NCI-H2029 (cell line): ENCODE measurements around the gene P3H2.

Experiments
- DNase-seq: peaks from one replicate; lab custom pipeline; 2025; lab: John Stamatoyannopoulos, UW

P3H2 gene

DNA sequence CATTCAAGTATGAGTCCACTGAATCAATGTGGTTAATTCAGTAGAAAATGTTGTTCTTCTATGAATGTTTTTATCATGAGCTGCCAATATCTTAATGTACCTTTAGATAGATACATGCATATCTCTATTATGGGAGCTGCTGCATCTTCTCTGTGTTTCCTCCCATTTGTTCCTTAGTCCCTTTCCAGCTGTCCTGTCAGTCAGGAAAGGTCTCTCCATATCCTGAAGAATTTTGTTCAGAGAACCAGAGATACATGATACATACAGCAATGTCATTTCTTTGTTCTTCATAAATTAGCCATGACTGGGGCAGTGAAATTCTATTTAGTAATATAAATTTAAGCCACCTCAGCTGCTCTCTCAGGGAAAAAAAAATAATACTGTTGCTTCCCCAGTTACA, 103.7 kb downstream of the P3H2 start:
- no peak for DNase-seq

DNA sequence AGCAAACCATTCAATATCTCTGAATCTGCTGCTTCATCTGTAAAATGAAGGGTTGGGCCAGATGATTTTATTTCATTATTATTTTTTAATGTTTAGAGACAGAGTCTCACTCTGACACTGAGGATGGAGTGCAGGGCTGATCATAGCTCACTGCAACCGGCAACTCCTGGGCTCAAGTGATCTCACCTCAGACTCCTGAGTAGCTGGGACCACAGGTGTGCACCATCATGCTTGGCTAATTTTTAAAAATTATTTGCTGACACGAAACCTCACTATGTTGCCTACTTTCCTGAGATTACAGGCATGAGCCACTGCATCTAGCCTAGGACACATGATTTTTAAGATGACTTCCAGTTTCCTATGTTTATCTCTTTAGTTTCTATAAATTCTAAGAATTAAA, 105.8 kb downstream of the P3H2 start:
- no peak for DNase-seq

DNA sequence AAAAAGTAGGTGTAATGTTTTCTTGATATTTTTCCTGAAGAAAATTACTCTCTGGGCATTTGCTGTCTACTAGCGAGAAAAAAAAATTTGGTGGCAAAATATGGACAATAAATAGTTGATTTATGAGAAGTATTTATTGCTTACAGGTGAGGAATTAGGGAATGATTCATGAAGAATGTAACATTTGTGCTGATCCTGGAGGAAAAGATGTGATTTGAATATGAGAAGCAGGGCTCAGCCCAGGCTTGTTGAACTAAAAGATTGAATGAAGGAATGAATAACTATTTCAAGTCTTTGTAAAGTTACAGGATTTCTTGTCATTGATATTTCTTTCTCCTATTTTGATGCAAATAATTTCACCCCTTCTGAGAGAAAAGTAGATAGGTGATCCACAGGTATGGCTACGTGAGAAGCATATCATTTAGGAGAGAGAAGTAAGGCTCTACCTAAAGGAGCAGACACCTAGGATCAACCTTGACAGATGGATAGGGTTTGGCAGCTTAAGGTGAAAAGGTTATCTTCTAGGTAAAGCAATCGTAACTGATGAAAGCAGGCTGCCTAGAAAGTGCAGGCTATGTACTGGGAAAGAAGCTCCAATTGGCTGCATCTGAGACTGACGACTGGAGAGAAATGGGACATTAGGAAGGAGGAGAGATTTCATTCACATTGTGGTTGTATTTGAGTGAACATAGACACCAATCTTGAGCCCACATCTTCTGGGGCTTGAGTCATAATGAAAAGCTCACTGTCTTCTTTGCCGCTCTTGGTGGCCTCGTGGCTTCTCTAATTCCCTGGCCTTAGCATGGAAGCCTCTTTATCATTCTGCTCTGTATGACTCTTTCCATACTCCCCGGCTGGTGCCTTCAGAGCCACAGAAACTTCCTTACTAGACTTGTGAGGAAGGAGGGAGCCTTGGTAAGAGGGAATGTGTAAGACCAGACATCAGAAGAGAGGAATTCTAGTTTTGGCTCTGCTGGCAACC, 106.5 kb downstream of the P3H2 start:
- no peak for DNase-seq

DNA sequence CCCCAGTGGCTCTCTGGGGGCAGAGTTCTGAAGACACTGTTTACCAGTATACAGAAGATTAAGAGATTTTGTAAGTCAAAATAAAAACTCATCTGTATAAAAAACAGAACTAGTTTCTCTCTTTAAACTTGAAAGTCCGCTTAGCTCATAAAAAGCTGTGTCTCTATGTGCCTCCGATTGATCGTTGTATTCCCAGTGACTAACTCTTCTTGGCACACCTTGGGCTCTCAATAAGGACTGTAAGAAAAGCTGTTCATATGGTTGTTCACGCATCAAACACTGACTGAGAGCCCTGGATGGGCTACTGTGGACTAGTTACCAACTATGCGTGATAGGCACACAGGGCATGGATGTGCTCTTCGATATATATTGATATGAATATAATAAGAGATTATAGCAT, 107.9 kb downstream of the P3H2 start:
- no peak for DNase-seq

DNA sequence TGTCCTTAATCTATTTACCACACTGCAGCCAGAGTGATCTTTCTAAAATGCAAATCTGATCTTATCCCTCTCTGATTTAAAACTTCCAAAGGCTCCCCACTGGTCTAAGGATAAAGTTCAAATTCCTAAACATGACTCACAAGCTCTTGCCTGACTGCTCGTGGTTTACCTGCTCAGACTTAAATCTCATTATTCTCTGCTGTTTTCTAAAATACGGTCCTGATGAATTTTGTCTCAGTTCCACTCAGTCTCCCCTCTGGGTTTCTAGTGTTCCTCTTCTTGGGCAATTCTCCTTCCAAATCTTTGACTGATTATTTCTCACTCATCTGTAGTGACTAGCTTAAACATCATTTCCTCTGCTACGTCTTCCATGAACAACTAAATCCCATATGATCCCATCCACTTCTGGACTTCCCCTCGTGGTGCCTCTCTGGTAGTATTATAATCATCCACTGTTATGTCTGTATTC, 108.3 kb downstream of the P3H2 start:
- DNase-seq = no peak

DNA sequence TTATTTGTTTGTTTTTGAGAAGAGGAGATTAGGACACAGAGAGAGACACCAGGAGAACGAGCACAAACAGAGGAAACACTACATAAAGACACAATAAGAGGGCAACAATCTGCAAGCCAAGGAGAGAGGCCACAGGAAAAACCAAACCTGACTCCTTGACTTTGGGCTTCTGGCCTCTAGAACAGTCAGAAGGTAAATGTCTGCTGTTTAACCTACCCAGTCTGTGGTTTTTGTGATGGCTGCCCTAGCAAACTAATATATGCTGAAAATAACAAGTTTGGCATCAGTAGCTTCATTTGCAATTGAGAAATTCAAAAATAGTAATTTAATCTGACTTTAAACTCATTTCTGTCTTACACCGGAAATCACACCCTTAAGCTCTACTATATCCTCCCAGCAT, 110.2 kb downstream of the P3H2 start:
- DNase-seq = no peak

DNA sequence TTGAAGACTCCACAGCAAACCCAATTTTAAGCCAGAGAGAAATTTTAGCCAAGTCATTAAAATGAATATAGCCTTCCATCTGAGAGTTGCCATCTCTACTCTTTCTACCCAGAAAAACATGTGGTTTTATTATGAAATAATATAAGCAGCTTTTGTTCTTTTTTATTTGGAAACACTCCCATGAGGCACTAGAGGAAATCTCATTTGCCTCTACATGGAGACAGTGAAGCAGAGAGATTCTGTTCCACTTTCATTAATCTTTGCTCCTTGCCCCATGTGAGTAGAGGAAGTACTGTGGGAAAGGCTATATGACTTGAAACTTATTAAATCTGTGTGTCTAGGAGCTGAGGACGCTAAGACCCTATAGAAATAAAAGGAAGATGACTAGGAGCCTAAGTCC, 111.1 kb downstream of the P3H2 start:
- DNase-seq = no peak

DNA sequence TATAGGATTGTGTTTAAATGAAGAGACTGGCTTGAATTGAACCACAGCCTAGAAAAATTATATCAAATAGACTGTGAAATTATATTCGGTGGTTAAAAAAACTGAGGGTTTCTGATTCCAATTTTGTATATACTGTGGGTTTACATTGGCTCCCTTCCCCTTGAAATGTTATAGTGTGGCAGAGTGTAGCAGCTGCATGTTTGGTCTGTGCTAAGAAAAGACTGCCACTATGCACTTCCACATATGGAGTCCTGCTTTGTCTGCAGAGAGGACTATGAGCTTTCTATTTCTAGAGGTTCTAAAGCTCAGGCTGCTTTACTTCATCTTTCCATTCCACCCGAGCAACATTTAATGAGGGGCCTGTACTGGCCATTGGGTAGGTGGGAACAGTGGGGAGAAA, 112.3 kb downstream of the P3H2 start:
- no peak for DNase-seq

DNA sequence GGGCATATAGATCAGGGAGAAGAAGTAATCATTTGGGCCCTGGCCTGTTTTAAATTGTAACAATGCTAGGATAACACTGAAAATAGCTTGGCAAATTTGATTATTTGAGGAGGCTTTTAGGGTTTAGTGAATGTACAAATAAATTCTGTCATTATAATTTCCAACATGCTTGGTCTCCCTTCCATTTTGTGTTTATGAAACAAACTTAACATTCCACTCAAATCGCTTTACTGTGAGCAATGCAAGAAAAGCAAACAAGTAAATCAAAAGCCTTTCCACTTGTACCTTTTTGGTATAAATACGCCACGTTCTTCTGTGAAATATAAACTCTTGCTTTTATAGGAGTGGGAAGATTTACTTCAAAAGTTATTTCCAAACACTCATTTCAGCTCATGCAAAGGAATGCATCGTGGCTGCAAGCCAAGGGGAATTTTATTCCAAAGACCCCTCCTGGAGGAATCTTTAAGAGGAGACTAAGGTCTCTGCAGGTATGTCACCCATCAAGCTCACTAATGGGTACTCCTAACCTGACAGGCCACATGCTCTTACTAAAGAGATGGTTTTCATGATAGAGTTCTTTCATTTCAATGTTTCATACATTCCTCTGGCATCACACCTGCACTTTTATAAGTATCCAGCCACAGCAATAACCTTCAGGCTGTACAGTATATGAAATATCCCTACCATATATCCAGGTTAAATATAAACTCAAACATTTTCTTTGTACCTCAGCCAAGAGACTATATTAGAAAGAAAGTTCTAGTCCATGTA, 115.2 kb downstream of the P3H2 start:
- no peak for DNase-seq

DNA sequence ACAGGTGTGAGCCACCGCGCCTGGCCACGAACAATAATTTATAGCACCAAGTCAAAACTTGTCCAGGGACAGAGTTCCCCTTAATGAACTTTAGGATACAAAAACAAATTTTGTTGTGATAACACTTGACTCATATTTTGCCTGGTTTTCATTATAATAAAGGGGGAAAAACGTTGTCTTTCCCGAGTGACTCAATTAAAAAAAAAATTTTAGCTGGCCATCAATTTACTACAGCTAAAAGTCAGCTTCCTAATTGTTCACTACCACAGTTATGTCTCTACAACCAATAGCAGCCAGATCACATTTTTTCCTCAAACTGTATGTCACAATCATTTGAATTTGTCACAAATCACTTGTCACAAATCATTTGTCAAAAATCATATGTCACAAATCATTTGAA, 116.0 kb downstream of the P3H2 start:
- no peak for DNase-seq

DNA sequence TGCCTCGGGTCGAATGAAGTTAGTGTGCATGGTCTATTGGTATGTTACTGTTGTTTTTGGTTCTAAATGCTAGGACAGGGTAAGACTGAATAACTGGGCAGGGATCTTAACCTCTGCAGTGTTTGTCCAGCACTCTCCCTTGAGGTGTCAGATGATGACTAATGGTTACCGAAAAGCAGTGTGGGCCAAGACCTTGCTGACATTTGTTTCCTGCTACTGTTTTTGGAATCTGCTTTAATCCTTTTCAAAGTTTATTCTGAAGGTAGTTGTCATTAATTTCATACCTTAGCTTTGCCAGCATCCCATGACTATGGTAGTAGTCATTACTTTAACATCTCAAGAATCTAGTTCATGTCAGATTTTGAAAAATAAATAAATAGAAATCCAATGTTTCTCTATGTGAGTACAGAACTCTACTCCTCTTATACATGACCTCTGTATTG, 117.0 kb downstream of the P3H2 start:
- no peak for DNase-seq

DNA sequence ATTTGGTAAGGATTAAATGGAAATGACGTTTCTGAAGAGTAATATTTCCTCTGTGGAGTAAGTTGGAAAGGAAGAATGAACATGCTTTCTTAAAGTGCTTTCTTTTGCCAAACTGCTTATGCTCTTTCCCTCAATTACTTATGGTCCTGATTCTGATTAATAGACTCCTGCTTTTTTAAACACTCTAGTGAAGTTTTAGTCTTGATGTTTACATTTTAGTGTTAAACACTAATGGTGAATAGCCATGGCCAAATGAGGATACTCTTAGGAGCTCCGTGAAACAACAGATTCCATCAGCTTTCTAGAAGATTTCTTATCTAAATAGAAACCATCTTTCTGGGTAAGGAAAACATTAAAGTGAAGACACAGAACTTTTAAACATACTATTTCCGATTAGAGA, 117.6 kb downstream of the P3H2 start:
- DNase-seq = no peak

DNA sequence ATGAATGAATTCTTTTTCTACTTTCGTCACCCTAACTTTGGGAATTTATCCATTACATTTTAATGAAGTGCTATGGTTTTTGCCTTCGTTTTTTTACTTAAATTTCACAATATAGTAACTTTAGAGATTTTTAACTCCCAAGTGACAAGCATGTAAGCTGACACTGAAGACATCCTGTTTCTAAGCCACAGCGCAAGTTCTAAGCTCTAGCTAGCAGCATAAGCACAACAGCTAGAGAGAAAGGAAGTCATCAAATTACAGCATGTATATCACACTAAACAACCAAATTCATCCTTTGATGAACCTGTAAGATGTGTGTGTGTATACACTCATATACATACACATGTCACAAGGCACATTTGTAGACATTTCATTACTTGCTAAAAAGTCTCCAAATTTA, 119.3 kb downstream of the P3H2 start:
- DNase-seq = no peak

DNA sequence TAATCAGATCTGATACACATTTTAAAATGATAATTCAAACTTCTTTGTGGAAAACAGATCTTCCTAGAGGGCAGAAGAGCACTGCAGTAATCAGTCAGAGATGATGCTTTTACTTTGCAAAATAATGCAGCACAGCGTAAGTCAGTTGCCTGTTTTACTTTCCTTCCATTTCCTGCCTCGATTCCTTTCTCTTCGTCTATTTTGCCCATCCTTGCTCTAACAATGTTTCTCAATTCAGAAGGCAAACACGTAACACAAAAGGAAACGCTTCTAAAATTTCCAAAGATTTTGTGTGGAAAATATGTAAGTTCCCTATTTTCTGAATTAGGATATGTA, 119.9 kb downstream of the P3H2 start:
- DNase-seq = no peak

DNA sequence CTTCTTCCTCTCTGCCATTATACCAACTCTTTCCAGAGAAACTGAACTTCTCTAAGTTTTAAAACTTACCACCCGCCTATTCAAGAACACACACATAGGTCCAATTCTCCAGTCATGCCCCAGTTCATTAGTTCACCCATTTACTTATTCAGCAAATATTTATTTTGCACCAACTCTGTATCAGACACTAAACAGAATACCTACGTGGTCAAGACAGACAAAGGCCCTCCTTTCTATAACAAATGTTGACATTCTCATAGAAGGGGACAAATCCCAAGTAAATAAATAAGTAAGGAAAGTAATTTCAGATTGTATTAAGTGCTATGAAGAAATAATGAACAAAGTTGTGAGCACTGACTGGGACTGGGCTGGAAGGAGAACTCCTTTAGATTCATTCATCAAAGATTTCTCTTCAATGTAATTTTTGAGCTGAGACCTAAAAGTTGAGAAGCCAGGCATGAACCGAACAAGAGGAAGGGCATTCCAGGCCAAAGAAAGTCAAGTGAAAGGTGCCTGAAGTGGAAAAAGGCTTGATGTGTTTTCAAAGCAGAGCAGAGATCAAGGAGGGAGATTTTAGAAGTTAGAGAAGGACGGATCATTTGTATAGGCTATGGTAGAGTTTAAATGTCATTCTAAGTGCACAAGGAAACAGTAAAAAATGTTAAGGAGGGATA, 120.4 kb downstream of the P3H2 start:
- no peak for DNase-seq

DNA sequence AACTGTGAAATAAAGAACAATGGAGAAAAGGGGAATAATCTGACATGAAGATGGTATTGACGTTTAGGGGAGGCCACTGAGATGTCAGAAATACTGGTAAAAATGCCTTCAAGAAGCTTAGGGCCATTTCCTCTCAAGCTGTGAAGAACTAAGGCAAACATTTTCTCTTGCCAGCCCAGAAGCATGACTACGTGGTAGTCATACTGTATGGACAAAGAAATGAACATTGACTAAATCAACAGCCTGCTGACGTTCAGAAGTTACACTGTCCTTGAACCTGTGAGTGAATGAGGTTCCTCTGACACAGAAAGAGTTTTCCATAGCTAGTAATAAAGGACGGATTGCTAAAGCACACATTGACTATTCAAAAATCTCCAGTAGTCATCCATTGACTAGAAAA, 121.0 kb downstream of the P3H2 start:
- no peak for DNase-seq

DNA sequence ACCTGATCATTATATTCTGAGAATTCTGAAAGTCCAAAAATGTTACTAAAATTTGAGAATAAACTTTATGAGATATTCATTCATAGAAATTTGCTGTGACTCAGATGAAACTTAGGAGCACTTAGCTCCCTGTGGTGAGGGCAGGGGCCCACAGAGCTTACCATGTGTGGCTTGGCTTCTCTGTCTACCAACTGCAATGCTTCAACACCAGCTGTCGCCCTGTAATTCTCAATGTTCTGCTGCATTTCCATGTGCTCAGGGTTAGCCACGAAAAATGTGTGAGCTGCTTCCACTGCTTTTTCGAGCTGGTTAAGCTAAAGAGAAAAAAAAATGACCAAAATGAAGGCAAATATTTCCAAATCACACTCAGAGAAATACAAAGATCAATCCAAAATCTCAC, 125.6 kb downstream of the P3H2 start:
- no peak for DNase-seq

DNA sequence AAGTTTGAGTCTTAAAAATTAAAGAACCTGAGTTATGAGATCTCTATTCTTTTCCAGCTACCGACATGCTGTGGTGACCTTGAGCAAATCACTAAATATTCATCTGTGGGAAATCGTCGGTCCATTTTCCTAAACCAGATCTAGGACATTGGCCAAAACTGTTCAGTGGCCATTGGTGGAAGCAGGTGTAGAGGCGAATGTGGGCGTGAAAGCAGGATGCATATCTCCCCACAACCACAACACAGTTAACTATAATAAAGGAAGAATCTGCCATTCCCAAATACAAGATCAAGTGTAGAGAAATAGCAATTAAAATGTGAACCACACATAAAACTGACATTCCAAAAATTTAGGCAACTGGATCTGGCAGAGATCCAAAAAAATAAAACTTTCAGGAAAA, 129.9 kb downstream of the P3H2 start:
- DNase-seq = no peak

DNA sequence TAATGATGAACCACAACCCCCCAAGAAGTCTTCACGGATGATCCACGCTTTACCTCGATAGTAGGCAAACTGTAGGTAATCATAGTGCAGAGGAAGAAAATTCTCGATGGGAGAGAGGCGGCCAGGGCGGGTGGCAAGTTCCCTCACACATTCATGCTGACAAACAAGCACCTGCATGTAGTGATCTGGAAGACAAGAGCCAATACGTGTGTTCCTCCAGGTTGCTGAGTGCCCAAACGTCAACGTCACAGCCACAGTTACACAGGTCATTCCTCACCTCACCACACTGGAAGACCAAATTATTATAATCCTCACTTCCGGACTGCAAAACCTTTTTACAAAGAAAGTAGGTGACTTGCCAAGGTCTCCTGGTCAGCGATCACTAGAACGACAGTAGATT, 131.8 kb downstream of the P3H2 start:
- no peak for DNase-seq

DNA sequence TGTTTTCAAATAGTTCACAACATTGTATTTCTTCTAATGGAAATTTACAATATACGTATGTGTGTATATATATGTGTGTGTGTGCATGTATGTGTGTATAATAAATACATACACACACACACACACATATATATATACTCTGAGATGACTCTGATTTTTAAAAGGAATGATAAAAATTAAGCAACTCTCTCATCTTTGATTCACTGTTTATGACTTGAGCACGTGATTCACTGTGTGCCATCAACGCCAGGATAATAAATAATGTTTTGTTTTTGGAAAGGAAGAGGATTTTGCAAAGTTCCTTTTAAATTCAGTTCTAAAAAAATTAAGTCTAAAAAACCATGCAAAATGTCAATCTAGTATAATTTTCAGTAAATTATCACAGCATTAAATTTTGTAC, 132.4 kb downstream of the P3H2 start:
- no peak for DNase-seq

DNA sequence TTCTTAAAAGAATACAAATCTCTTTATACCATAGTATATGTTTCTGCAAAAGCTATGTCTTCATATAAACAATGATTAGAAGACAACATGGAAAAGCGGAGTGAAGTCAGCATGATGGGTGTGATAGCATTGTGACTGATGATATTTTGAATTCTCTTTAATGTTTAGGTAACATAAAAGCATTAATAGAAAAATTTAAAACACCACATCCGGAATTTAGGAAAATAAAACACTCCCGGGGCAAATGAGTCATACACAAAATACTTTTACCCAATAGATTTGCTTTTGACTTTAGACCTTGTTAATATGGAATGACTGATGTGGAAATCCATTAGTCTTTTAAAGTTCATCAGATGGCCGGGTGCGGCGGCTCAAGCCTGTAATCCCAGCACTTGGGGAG, 134.7 kb downstream of the P3H2 start:
- no peak for DNase-seq

DNA sequence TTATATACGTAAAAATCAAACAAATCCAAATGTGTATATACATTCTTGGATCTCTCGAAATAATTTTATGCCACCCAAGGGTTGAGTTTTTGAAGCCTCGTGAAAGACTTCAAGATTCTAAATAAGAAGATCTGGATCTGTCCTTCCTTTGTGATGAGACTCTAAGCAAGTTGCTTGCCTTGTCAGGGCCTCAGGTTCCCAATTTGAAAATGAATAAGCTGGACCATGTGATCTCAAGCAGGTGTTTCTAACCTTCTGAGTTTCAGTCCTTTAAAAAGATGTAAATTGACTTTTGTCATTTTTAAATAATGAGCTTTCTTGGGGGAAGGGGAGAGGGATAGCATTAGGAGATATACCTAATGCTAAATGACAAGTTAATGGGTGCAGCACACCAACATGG, 137.1 kb downstream of the P3H2 start:
- DNase-seq = no peak
